Stimulated activated naive CD8-positive, alpha-beta T cell treated with anti-CD3 and anti-CD28 coated beads, Interleukin-15, amount 100 ng/mL, for 72 hours (primary cell): ENCODE measurements around the gene UPF1.

Source experiments
- ATAC-seq: fragments of 150-1000 bp; cut with Tn5 transposase; 2 replicates; pipeline ENCODE4 v1.10.0; 2021; ENCODE audit warnings: mild to moderate bottlenecking, moderate library complexity
- DNase-seq, 2 donors: peaks; one replicate each; pipeline ENCODE4 v3.0.0; 2021 to 2022
- H3K27ac Mint-ChIP-seq, 2 donors: one replicate each; pipeline ENCODE4 v1.8.0; 2022; ENCODE audit warnings: mild to moderate bottlenecking in 2 of 2, mixed read lengths in 2 of 2, moderate library complexity in 2 of 2
- H3K27me3 Mint-ChIP-seq: one replicate; pipeline ENCODE4 v1.8.0; 2022; ENCODE audit warnings: mixed read lengths
- H3K4me1 Mint-ChIP-seq: one replicate; pipeline ENCODE4 v1.8.0; 2022; ENCODE audit warnings: mild to moderate bottlenecking, mixed read lengths
- H3K4me3 Mint-ChIP-seq, 2 donors: one replicate each; pipeline ENCODE4 v1.8.0; 2022; ENCODE audit warnings: mild to moderate bottlenecking in 2 of 2, mixed read lengths in 2 of 2, moderate library complexity in 1 of 2
- H3K9me3 Mint-ChIP-seq, 2 donors: one replicate each; pipeline ENCODE4 v1.8.0; 2022; ENCODE audit warnings: mixed read lengths in 2 of 2

The UPF1 gene

DNA sequence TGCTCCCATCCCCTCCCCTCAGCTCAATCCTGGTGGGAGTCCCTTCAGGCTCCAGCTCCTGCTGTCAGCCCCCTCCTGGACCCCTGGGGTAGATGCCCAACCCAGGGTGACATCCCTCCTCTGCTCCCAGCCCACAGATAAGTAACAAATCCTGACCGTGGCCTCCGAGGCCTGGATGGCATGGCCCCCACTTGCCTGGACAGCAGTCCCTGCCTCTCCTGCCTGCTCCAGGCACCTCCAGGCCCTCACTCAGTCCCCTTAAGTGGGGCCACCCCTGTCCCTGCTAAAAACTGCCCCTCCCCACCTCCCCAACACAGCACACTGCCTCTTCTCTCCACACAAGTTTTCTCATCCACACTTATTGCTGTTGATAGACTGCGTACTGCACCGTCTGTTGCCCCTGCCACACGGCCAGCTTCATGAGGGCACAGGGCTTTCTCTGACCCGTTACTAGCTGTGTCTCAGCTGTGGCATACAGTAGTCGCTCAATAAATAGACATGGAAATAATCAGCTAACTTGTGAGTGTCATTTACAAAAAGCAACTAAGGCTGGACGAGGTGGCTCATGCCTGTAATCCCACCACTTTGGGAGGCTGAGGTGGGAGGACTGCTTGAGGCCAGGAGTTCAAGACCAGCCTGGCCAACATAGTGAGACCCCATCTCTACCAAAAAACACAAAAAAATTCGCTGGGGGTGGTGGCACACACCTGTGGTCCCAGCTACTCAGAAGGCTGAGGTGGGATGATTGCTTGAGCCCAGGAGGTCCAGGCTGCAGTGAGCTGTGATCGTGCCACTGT, 58.4 kb downstream of the UPF1 start:
- no peak for DNase-seq
- Mint-ChIP-seq H3K27ac (no peak overlapping the region), H3K4me1 (peaks cover 7% of the 10 kb centered on the region), H3K27me3 (peaks cover 44% of the 10 kb centered on the region), H3K4me3 (no peak overlapping the region), H3K9me3 (no peaks in the 10 kb centered on the region)
- no peak for ATAC-seq

- H3K27ac Mint-ChIP-seq: no peak overlapping the region
- ATAC-seq: no peak
- H3K27me3 Mint-ChIP-seq: peaks cover 61% of the 10 kb centered on the region
- no peak overlapping the region for H3K4me3 Mint-ChIP-seq
- no peaks in the 10 kb centered on the region for H3K9me3 Mint-ChIP-seq
- no peak for DNase-seq
- H3K4me1 Mint-ChIP-seq: peaks cover 18% of the 10 kb centered on the region
Measured at GRCh38 chr19:18893587-18894253, 62.0 kb downstream of the UPF1 start.

- Mint-ChIP-seq H3K27me3 (peaks cover 56% of the 10 kb centered on the region), H3K4me1 (peaks cover 18% of the 10 kb centered on the region), H3K4me3 (peak overlapping the region in 1 of 2 donors; percentile 15), H3K9me3 (no peaks in the 10 kb centered on the region), H3K27ac (no peak overlapping the region)
- DNase-seq (no peak), ATAC-seq (no peak)
Measured at GRCh38 chr19:18894254-18895037, 62.7 kb downstream of the UPF1 start.

DNA sequence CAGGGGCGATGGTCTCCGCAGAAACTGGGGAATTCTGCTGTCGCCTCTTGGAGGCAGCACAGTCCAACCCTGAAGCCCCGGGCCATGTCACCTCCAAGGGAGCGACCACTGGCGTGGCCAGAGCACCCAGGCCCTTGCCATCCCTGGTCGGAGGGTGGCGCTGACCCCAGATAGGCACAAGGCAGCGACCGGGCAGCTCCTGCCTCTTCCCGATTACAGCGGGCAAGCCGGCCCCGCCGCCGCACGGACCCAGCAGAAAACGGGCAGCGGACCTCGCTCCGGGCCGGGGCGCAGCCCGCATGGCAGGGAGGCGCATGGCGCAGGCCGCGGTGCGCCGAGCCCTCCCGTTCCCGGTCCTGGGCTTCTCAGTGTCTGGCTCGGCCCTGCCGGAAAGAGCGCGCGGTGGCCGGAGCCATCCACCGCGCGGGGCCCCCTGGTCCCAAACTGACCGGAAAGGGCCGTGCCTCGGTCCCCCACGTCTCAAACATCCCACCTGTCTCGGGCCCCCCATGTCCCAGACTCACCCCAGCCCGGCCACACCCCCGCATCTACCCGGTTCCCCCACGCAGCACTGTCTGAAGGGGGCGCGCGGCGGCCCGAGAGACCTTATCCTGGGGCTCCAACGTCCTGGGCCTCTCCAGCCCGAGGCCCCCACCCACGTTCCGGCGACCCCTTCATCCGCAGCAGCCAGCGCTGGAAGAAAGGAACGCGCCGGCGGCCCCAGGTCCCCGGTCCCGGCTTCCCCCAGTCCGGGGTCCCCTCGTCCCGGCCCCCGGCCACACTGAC, 63.5 kb downstream of the UPF1 start:
- Mint-ChIP-seq H3K9me3 (no peaks in the 10 kb centered on the region), H3K27ac (no peak overlapping the region), H3K27me3 (peaks cover 54% of the 10 kb centered on the region), H3K4me1 (peaks cover 18% of the 10 kb centered on the region), H3K4me3 (peak overlapping the region; percentile 50 to 71)
- peak; percentile 15 for ATAC-seq
- no peak for DNase-seq

- ATAC-seq: peak; percentile 13
- no peak for DNase-seq
Measured at GRCh38 chr19:18895824-18896341, 64.1 kb downstream of the UPF1 start, which contains the start of gene CERS1. TSS of gene CERS1 (minus strand) at chr19:18896158. CDS start at chr19:18896072, 86 bp downstream.

DNA sequence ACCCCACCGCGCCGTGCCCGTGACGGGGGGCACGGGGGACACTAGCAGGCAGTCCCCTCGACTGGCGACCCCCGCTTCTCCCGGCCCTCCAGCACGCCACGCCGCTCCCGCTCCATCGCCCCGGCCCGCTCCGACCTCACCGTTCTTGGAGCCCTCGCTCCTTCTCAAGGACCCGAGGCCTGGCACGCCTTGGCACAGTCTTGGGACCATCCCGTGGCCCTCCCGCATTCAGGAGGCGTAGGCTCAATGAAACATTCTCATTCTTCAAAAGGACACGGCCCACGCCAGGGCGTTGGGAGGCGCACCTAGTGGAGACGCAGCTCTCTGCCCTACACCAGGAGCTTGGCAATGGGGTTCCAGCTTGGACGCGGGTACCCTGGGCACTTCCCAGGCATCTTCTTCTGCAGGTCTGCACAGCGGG, 64.7 kb downstream of the UPF1 start:
- Mint-ChIP-seq H3K27me3 (peaks cover 54% of the 10 kb centered on the region), H3K4me1 (peaks cover 18% of the 10 kb centered on the region), H3K27ac (no peak overlapping the region), H3K4me3 (peak overlapping the region; percentile 65 to 81), H3K9me3 (no peaks in the 10 kb centered on the region)
- DNase-seq (no peak), ATAC-seq (peak; percentile 5)

More at GRCh38 chr19:18895824-18896341, 64.1 kb downstream of the UPF1 start, which contains the start of gene CERS1:
- Mint-ChIP-seq H3K27me3 (peaks cover 54% of the 10 kb centered on the region), H3K9me3 (no peaks in the 10 kb centered on the region), H3K4me1 (peaks cover 18% of the 10 kb centered on the region), H3K4me3 (peak within 1 kb of the TSS; percentile 65 to 81), H3K27ac (no peak within 1 kb of the TSS)

DNA sequence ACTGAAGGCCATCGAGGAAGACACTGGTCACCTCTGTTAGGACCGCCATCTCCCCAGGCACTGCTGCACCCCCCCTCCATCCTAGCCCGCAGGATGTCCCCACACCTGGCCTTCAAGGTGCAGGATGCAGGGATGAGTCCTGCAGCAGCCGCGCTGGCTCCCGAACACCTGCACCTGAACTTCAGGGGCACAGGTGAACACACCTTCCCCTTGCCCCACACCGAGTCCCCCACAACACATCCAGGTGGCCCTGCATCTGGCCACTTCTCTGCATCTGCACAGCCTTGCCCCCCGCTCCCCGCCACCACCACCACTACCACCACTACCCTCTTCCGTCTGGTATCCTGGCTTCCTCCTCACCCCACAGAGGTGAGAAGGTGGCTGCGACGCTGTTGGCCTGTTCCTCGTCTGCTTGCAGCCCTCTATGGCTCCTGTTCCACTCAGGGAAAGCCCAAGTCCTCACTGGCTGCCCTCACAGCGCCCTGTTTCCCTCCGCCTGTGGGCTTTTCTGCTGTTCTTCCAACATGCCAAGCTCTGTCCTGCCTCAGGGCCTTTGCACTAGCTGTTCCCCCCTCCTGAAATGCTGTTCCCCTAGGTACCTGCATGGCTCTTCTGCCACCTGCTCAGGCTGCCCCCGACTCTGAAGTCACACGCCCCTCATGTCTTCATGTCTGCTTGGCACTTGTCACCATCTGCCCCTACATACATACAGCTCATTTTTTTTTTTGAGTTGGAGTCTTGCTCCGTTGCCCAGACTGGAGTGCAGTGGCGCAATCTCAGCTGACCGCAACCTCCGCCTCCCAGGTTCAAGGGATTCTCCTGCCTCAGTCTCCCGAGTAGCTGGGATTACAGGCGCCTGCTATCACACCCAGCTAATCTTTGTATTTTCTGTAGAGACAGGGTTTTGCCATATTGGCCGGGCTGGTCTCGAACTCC, 65.6 kb downstream of the UPF1 start:
- peaks cover 18% of the 10 kb centered on the region for H3K4me1 Mint-ChIP-seq

DNA sequence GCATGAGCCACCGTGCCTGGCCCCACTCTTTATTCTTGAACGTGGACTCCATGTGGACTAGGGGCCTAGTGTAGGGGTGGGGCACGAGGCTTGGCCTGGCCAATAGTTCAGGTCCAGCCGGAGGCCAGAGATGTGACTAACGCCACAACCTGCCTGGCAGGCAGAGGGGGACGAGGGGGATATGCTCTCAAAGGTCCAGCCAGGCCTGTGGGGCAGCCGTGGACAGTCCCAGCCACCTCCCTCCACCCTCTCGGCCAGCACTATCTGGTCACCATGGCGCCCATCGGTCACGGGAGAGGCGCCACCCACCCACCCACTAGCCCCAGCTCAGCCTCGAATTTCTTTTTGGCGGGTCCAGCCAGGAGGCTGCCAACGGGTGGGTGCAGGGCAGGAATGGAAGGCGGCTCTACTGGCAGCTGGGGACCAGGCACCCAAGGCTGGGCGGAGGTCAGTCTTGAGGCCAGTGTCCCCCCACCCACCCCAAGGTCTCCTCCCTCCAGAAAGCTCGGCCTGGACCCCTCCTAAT, 66.4 kb downstream of the UPF1 start:
- Mint-ChIP-seq H3K9me3 (no peaks in the 10 kb centered on the region), H3K4me3 (no peak overlapping the region), H3K4me1 (peaks cover 18% of the 10 kb centered on the region), H3K27me3 (peaks cover 44% of the 10 kb centered on the region), H3K27ac (no peak overlapping the region)
- ATAC-seq: no peak
- DNase-seq: no peak

More for the DNA sequence above, 65.6 kb downstream of the UPF1 start:
- peak overlapping the region in 1 of 2 donors; percentile 65 for H3K27ac Mint-ChIP-seq
- ATAC-seq (no peak), DNase-seq (no peak)
- H3K4me3 Mint-ChIP-seq: peak overlapping the region; percentile 0 to 23
- no peaks in the 10 kb centered on the region for H3K9me3 Mint-ChIP-seq
- H3K27me3 Mint-ChIP-seq: peaks cover 52% of the 10 kb centered on the region

DNA sequence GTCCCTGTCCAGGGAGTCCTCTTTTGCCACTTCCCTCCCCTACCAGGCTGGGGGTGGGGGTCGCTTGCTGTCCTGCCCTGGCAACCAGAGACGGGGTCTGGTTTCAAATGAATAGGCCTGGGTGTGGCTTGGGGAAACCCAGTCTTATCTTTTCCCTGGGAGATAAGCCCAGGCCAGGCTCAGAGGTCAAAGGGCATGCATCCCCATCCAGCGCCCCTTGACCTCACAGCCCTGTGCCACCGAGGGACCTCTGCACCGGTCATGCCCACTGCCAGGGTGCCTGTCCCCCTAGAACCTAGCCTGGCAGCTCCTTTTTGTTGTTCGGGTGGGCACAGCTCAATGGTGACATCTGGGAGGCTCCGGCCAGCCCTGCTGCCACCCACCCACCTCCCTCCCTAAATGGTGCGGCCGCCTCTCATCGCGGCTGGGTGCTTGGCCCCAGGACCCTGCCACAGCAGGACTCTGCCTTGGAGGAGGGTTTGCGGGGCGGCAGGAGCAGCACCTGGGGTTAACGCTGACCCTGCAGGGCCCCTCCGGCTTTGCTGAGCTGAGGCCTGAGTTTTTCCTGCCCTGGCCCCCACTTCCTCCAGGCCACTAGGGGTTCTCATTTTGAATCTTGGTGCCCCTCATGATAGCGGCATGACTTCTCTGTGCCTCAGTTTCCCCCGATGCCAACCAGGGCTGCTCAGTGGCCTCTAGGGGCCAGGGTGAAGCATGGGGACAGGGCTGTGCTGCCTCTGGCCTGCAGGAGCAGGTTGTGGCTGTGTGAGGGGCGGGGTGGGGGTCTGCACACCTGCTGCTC, 67.0 kb downstream of the UPF1 start:
- Mint-ChIP-seq H3K9me3 (no peaks in the 10 kb centered on the region), H3K4me3 (no peak overlapping the region), H3K4me1 (peaks cover 18% of the 10 kb centered on the region), H3K27me3 (peaks cover 38% of the 10 kb centered on the region), H3K27ac (no peak overlapping the region)
- ATAC-seq (no peak), DNase-seq (no peak)

GRCh38 chr19:18899624-18900560, 68.1 kb downstream of the UPF1 start:
- peaks cover 14% of the 10 kb centered on the region for H3K4me1 Mint-ChIP-seq
- DNase-seq (no peak), ATAC-seq (no peak)
- H3K27ac Mint-ChIP-seq: peak overlapping the region in 1 of 2 donors; percentile 74
- no peaks in the 10 kb centered on the region for H3K9me3 Mint-ChIP-seq
- H3K27me3 Mint-ChIP-seq: peaks cover 27% of the 10 kb centered on the region
- H3K4me3 Mint-ChIP-seq: no peak overlapping the region

- no peak overlapping the region for H3K4me3 Mint-ChIP-seq
- H3K4me1 Mint-ChIP-seq: peaks cover 7% of the 10 kb centered on the region
- peaks cover 19% of the 10 kb centered on the region for H3K27me3 Mint-ChIP-seq
- peak overlapping the region in 1 of 2 donors; percentile 89 for H3K27ac Mint-ChIP-seq
- no peaks in the 10 kb centered on the region for H3K9me3 Mint-ChIP-seq
- DNase-seq (no peak), ATAC-seq (no peak)
Measured at GRCh38 chr19:18900700-18901481, 69.1 kb downstream of the UPF1 start.
